MM.1S (cell line): ENCODE data around the gene ZNF462.

Experiments used
- CTCF ChIP-seq: fragments of 300-600 bp; sonication (generic); IDR thresholded peaks from 2 replicates; pipeline ENCODE4 v1.5.1; 2016; ENCODE audit warnings: antibody characterized with exemption, low read length, mixed read lengths
- EZH2 ChIP-seq: fragments of 300-600 bp; sonication (generic); optimal IDR thresholded peaks from 2 replicates; pipeline ENCODE3; 2017; ENCODE audit warnings: low read depth, mild to moderate bottlenecking, antibody characterized with exemption, low read length, mixed read lengths
- EZH2phosphoT487 ChIP-seq: fragments of 300-600 bp; sonication (generic); IDR thresholded peaks from 2 replicates; pipeline ENCODE4 v1.6.1; 2018; ENCODE audit warnings: antibody characterized with exemption, low read length

GRCh38 chr9:106892632-106893031, 29.7 kb downstream of the ZNF462 start:
- no peak for TF ChIP-seq CTCF
- no peak for TF ChIP-seq EZH2
- no peak for TF ChIP-seq EZH2phosphoT487
